ENCODE measurements around the gene GLCE. TPM values are rescaled to one million over a fixed set of nuclear protein-coding genes. Genes with fewer than 3 reads are reported as not detected.

Gene GLCE
- total RNA-seq, 4 donors from 2014 or later: 5.9 to 18.8 (median 10.2) TPM

DNA sequence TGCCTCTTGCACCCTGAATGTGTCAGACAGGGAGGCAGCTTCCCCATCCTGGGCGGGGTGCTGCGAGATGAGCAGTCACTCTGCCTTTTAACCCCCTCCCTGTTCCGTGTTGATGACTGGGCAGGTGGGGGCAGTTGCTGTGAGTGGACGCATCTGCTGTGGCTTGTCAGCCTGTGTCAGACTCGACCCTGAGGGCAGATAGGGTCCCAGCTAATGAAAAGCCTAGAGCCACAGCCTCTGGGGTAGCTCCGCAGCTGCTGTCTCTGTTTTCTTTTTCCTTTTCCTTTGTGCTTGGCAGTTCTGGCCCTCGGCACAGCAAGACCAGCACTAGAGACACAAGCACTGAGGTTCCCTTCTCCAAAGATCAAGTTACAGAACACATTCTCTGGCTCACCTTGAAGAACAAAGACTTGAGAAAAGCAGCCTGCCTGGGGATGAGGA is 43.0 kb upstream of the GLCE start:
- TF ChIP-seq POLR2A (IDR thresholded peaks at IDR 0.05) (no peak), POLR2AphosphoS5 (IDR thresholded peaks at IDR 0.05) (no peak), CTCF (IDR thresholded peaks at IDR 0.05) (no peak), EP300 (IDR thresholded peaks at IDR 0.05) (no peak)
- H3K27ac ChIP-seq: no peak overlapping the region
- 17% methylated on average over 1 of the region's 7 CpGs; no CpG with 5 or more reads in 1 of the 2 donors for WGBS, 2 donors (ENCODE audit: low coverage in 1 of 2)

GRCh38 chr15:69118089-69118488 is 42.3 kb upstream of the GLCE start:
- WGBS, 2 donors (ENCODE audit: low coverage in 1 of 2): no CpG with 5 or more reads among the region's 4 CpGs
- peaks cover 38% of the 10 kb centered on the region for H3K27me3 ChIP-seq
- H3K4me1 ChIP-seq: no peaks in the 10 kb centered on the region
- H3K36me3 ChIP-seq: no peaks in the 10 kb centered on the region
- no peaks in the 10 kb centered on the region for H3K9me3 ChIP-seq
- H3K4me3 ChIP-seq: no peak overlapping the region
- no peak for ATAC-seq
- TF ChIP-seq POLR2A (IDR thresholded peaks at IDR 0.05) (no peak), EP300 (IDR thresholded peaks at IDR 0.05) (no peak), CTCF (IDR thresholded peaks at IDR 0.05) (no peak), POLR2AphosphoS5 (IDR thresholded peaks at IDR 0.05) (no peak)
- no peak overlapping the region for H3K27ac ChIP-seq

More for the DNA sequence above, 43.0 kb upstream of the GLCE start:
- ATAC-seq: no peak
- no peaks in the 10 kb centered on the region for H3K9me3 ChIP-seq
- peaks cover 38% of the 10 kb centered on the region for H3K27me3 ChIP-seq
- H3K4me3 ChIP-seq: no peak overlapping the region
- H3K36me3 ChIP-seq: no peaks in the 10 kb centered on the region
- no peaks in the 10 kb centered on the region for H3K4me1 ChIP-seq

DNA sequence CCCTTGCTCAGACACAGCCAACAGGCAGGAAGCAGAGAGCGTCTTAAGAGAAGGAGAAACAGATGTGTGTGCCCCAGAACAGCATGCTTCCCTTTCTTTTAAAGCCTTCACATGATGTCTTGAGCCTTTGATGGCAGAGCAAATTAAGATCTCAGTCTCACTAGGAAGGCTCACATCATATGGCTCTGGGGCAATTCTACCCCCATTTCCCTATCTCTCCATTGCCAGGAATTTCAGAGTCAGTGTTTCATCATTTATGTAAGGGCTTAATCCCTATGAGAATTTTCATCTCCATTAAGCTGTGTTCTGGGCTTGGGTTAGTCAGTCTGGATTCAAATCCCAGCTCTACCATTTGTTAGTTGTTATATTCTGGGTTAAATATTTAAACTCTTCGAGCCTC is 41.4 kb upstream of the GLCE start:
- no peak overlapping the region for H3K27ac ChIP-seq
- 79 to 81% methylated on average over 2 of the region's 2 CpGs for WGBS, 2 donors (ENCODE audit: low coverage in 1 of 2)
- H3K4me3 ChIP-seq: no peak overlapping the region
- no peaks in the 10 kb centered on the region for H3K36me3 ChIP-seq
- no peak for ATAC-seq
- no peaks in the 10 kb centered on the region for H3K9me3 ChIP-seq
- H3K27me3 ChIP-seq: peaks cover 32% of the 10 kb centered on the region
- H3K4me1 ChIP-seq: no peaks in the 10 kb centered on the region
- TF ChIP-seq CTCF (IDR thresholded peaks at IDR 0.05): no peak
- TF ChIP-seq POLR2AphosphoS5 (IDR thresholded peaks at IDR 0.05): no peak
- TF ChIP-seq EP300 (IDR thresholded peaks at IDR 0.05): no peak
- TF ChIP-seq POLR2A (IDR thresholded peaks at IDR 0.05): no peak

- H3K27me3 ChIP-seq: peaks cover 24% of the 10 kb centered on the region
- TF ChIP-seq EP300 (IDR thresholded peaks at IDR 0.05): no peak
- TF ChIP-seq CTCF (IDR thresholded peaks at IDR 0.05): no peak
- TF ChIP-seq POLR2AphosphoS5 (IDR thresholded peaks at IDR 0.05): no peak
- TF ChIP-seq POLR2A (IDR thresholded peaks at IDR 0.05): no peak
- ATAC-seq: no peak
- H3K27ac ChIP-seq: no peak overlapping the region
- H3K36me3 ChIP-seq: no peaks in the 10 kb centered on the region
- 35 to 59% methylated on average over 2 to 4 of the region's 5 CpGs for WGBS, 2 donors (ENCODE audit: low coverage in 1 of 2)
- H3K9me3 ChIP-seq: no peaks in the 10 kb centered on the region
- no peak overlapping the region for H3K4me3 ChIP-seq
- no peaks in the 10 kb centered on the region for H3K4me1 ChIP-seq
Observed at GRCh38 chr15:69119683-69120395, 40.6 kb upstream of the GLCE start.

- Histone ChIP-seq H3K27me3 (peaks cover 15% of the 10 kb centered on the region), H3K4me3 (no peak overlapping the region), H3K9me3 (no peaks in the 10 kb centered on the region), H3K27ac (no peak overlapping the region), H3K4me1 (no peaks in the 10 kb centered on the region), H3K36me3 (no peaks in the 10 kb centered on the region)
- WGBS, 2 donors (ENCODE audit: low coverage in 1 of 2): 100% methylated on average over 1 of the region's 3 CpGs; no CpG with 5 or more reads in 1 of the 2 donors
- TF ChIP-seq CTCF (IDR thresholded peaks at IDR 0.05) (no peak), POLR2AphosphoS5 (IDR thresholded peaks at IDR 0.05) (no peak), EP300 (IDR thresholded peaks at IDR 0.05) (no peak), POLR2A (IDR thresholded peaks at IDR 0.05) (no peak)
- no peak for ATAC-seq
Observed at GRCh38 chr15:69120732-69121131, 39.7 kb upstream of the GLCE start.
